GM21786 (cell line): Measurements from ENCODE around the gene NT5DC4.

Source experiments
- ATAC-seq: cut with Tn5 transposase; IDR thresholded peaks from one replicate; pipeline ENCODE4 v1.9.1; 2021; ENCODE audit not compliant: unreplicated experiment

The NT5DC4 gene

DNA sequence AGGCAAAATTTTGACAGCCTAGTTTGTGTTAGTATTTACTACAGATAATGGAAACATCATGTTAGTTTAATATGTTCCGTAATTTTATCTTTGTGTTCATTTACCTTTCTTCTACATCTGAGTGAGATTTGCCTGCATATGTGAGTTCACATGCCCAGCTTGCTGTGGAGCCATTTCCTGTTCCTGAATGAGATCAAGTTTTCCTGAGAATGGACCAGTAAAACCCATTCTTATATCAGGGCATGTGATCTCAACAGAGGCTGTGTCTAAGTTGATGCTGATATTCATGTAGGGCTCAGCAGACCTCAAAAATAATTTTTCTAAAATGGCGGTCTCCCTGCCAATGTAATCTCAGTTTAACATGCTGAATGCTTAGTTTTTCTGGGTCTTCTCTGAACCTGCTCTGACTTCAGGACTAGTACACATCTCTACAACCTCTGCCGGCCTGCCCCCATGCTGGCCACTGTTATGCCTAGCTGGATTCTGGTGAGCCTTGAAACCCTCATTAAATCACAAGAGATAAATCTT is 62.4 kb downstream of the NT5DC4 start:
- no peak for ATAC-seq

DNA sequence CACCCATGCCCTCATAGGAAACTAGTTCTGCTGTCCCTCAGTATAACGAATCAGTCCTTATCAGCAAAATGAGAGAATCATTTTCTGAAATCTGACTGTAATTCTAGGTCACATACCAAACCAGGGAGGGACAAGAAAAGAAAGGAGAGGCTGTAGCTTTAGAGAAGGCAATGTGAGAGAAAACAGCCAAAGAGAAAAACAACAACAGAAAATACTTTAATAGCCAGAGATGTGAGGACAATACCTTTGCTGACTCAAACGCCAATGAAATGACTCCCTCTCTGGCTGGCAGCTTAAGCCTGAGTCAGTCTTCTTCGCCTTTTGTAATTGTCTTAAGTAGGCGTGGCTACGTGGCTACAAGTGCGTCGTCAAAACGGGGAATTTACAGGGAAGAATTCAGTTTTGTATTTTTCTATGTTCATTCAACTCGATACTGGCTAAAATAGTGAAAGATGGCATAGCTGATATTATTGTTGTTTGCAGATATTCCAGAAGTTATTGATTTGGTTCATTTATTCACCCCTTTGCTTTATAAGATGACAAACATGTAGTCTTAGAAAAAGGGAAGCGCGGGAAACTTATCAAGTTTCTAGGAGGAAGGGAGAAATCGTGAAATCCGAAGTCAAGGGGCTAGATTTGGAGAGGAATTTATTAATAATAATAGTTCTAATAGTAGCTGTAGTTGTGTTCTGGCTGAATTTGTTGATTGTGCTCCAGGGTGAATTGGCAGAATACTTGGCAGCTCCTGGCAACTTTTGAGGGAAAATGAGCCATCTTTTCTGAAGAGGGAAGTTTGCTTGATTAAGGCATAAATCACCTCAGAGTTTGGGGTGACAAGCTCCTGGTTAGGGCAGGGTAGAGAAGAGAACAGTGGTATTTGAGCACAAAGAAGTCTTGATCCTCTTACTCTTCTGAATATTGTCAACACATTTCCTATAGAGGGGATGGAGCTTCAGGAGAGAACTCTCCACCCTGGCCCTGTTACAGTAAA is 63.7 kb downstream of the NT5DC4 start, which contains the start of gene IL1A:
Gene IL1A, minus strand, starts transcription at position 295 of the 991 bp plus-strand sequence. CDS start 723 bp downstream, outside the sequence.
- no peak for ATAC-seq

DNA sequence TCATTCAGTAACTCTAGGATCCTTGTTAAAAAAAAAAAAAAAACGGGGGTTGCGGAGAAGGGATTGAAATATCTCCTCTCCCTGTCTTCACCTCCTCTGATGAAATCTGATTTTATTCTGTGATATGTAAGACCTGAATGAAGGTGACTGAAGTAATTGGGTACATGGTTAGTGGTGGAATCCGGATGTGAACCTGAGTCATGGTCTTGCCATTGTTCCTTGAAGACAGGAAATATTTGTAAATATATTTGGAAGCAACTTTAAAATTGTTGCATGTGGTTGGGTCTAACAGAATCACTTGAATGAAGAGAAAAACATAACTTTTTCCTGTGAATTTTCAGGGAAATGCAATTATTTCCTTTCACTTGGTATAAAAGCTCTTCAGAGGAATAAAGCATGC is 66.5 kb downstream of the NT5DC4 start:
- no peak for ATAC-seq

DNA sequence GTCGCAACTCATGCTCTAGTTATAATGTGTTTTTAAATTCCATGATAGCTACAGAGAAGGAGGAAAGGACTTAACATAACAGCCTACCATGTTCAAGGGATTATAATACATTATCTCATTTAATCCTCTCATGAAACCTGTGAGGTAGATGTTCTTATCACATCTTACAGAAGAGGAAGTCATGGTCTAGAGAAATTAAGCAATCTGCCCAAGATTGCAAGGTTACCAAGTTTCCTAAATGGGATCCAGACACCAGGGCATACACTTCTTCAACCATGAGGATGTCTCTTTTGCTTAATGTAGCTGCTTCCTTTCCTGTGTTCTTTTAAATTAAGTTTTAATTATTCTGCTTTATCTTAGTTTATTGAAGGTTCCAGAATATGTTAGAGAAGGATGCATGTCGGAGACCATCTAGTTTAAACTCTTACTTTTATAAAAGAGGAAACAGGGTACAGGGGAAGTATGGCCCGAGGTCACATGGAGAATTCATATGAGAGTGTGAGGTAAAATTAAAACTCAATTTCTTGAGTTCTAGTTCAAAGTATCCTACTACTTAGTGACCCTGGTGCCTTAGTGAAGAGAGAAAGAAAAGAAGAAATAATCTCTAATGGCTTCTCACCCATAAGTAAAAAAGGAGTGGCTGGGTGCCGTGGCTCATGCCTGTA is 67.0 kb downstream of the NT5DC4 start:
- no peak for ATAC-seq

DNA sequence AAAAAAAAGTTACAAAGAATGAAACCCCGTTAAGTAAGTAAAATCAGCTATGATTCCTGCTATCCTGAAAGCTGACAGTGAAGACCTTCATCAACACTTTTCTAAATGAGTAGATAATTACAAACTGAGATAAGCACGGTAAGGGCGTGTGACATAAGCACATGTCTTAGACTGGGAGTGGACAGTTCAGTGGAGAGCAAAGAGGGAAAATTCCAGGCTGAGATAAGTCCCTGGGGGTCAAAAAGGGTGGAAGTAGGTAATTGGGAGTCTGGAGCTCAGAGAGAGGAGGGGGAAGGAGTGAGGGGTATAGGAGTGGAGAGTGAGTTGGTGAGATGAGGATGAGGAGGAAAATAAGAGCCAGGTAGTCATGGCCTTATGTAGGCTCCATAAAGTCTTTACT is 67.8 kb downstream of the NT5DC4 start:
- ATAC-seq: no peak
